Measurements from ENCODE around the gene FUT2.

FUT2 gene

GRCh38 chr19:48745208-48745995 is 49.6 kb downstream of the FUT2 start:
- H2BK5ac ChIP-seq (ENCODE audit: low read depth, low read length, poor library complexity, severe bottlenecking): no peak overlapping the region
- no peaks in the 10 kb centered on the region for H3K36me3 ChIP-seq (ENCODE audit: control insufficient read depth in 1 of 2, insufficient read depth in 2 of 2, low read depth in 1 of 2, low read length in 2 of 2)
- H2AFZ ChIP-seq (ENCODE audit: low read depth, low read length): no peak overlapping the region
- no peak overlapping the region for H4K91ac ChIP-seq (ENCODE audit: low read length)
- no peak overlapping the region for H3K23ac ChIP-seq (ENCODE audit: low read length in 2 of 2)
- no peak overlapping the region for H3K9ac ChIP-seq (ENCODE audit: low read length)
- no peak overlapping the region for H3K4ac ChIP-seq (ENCODE audit: low read depth in 1 of 2, low read length in 2 of 2)
- H3K18ac ChIP-seq (ENCODE audit: low read depth in 1 of 2, low read length in 2 of 2): no peak overlapping the region
- no peak overlapping the region for H2BK12ac ChIP-seq (ENCODE audit: low read length in 2 of 2)
- no peaks in the 10 kb centered on the region for H3K79me1 ChIP-seq (replicated peaks; ENCODE audit: low read length, poor library complexity, severe bottlenecking)
- WGBS: 73% methylated on average over 32 of the region's 33 CpGs
- no peak overlapping the region for H3K27ac ChIP-seq (ENCODE audit: low read length, poor library complexity, severe bottlenecking)
- H3K4me2 ChIP-seq (ENCODE audit: low read length, poor library complexity, severe bottlenecking): no peak overlapping the region
- H3K4me3 ChIP-seq (ENCODE audit: insufficient read depth in 1 of 2, low read depth in 1 of 2, low read length in 2 of 2): no peak overlapping the region
- peak; percentile 67 for DNase-seq
- no peaks in the 10 kb centered on the region for H3K9me3 ChIP-seq (ENCODE audit: control insufficient read depth, low read length)
- no peak overlapping the region for H4K8ac ChIP-seq (ENCODE audit: low read length)
- H3K27me3 ChIP-seq (ENCODE audit: control insufficient read depth in 1 of 2, insufficient read depth in 1 of 2, low read length in 2 of 2): peaks cover 4 to 39% of the 10 kb centered on the region in 2 experiments
- no peak overlapping the region for H2BK15ac ChIP-seq (ENCODE audit: low read depth, poor library complexity, severe bottlenecking)
- H3K4me1 ChIP-seq (ENCODE audit: control insufficient read depth, insufficient read depth, low read depth, low read length): peaks cover 9% of the 10 kb centered on the region
- H2AK5ac ChIP-seq (ENCODE audit: low read length, severe bottlenecking): no peak overlapping the region
- no peak overlapping the region for H2BK120ac ChIP-seq (ENCODE audit: low read depth, low read length)
- H3K14ac ChIP-seq (ENCODE audit: low read length in 2 of 2): no peak overlapping the region

GRCh38 chr19:48746110-48746509 is 50.3 kb downstream of the FUT2 start:
- 94% methylated on average over 8 of the region's 8 CpGs for WGBS
- H2BK5ac ChIP-seq (ENCODE audit: low read depth, low read length, poor library complexity, severe bottlenecking): no peak overlapping the region

GRCh38 chr19:48746738-48747575 is 51.2 kb downstream of the FUT2 start, which contains the start of gene IZUMO1:
Gene IZUMO1 (minus strand): TSS chr19:48746909. CDS start chr19:48745859, 1,050 bp downstream.
- no peak within 1 kb of the TSS for H2BK120ac ChIP-seq (ENCODE audit: low read depth, low read length)
- WGBS: 12% methylated on average over 31 of the region's 31 CpGs
- no peaks in the 10 kb centered on the region for H3K79me1 ChIP-seq (replicated peaks; ENCODE audit: low read length, poor library complexity, severe bottlenecking)

More at GRCh38 chr19:48746110-48746509, 50.3 kb downstream of the FUT2 start:
- Histone ChIP-seq H3K36me3 (ENCODE audit: control insufficient read depth in 1 of 2, insufficient read depth in 2 of 2, low read depth in 1 of 2, low read length in 2 of 2) (no peaks in the 10 kb centered on the region), H4K91ac (ENCODE audit: low read length) (no peak overlapping the region), H4K8ac (ENCODE audit: low read length) (no peak overlapping the region), H3K4me2 (ENCODE audit: low read length, poor library complexity, severe bottlenecking) (no peak overlapping the region), H2BK15ac (ENCODE audit: low read depth, poor library complexity, severe bottlenecking) (no peak overlapping the region), H3K27ac (ENCODE audit: low read length, poor library complexity, severe bottlenecking) (no peak overlapping the region), H2BK12ac (ENCODE audit: low read length in 2 of 2) (no peak overlapping the region), H3K4me3 (ENCODE audit: insufficient read depth in 1 of 2, low read depth in 1 of 2, low read length in 2 of 2) (no peak overlapping the region), H3K23ac (ENCODE audit: low read length in 2 of 2) (no peak overlapping the region), H3K14ac (ENCODE audit: low read length in 2 of 2) (no peak overlapping the region), H3K18ac (ENCODE audit: low read depth in 1 of 2, low read length in 2 of 2) (no peak overlapping the region), H2AK5ac (ENCODE audit: low read length, severe bottlenecking) (no peak overlapping the region), H3K9me3 (ENCODE audit: control insufficient read depth, low read length) (no peaks in the 10 kb centered on the region), H2BK120ac (ENCODE audit: low read depth, low read length) (no peak overlapping the region), H3K79me1 (replicated peaks; ENCODE audit: low read length, poor library complexity, severe bottlenecking) (no peaks in the 10 kb centered on the region), H2AFZ (ENCODE audit: low read depth, low read length) (no peak overlapping the region), H3K27me3 (ENCODE audit: control insufficient read depth in 1 of 2, insufficient read depth in 1 of 2, low read length in 2 of 2) (peaks cover 4 to 41% of the 10 kb centered on the region in 2 experiments), H3K4me1 (ENCODE audit: control insufficient read depth, insufficient read depth, low read depth, low read length) (peaks cover 9% of the 10 kb centered on the region), H3K9ac (ENCODE audit: low read length) (no peak overlapping the region), H3K4ac (ENCODE audit: low read depth in 1 of 2, low read length in 2 of 2) (peak overlapping the region in 1 of 2 experiments; percentile 35)
- DNase-seq: no peak

More at GRCh38 chr19:48746738-48747575, 51.2 kb downstream of the FUT2 start, which contains the start of gene IZUMO1:
- H3K9me3 ChIP-seq (ENCODE audit: control insufficient read depth, low read length): no peaks in the 10 kb centered on the region
- H4K91ac ChIP-seq (ENCODE audit: low read length): no peak within 1 kb of the TSS
- H3K4me2 ChIP-seq (ENCODE audit: low read length, poor library complexity, severe bottlenecking): peak within 1 kb of the TSS; percentile 64
- H2BK12ac ChIP-seq (ENCODE audit: low read length in 2 of 2): peak within 1 kb of the TSS in 1 of 2 experiments; percentile 22
- peak within 1 kb of the TSS; percentile 33 for H3K27ac ChIP-seq (ENCODE audit: low read length, poor library complexity, severe bottlenecking)
- peak within 1 kb of the TSS; percentile 89 for H4K8ac ChIP-seq (ENCODE audit: low read length)
- peak within 1 kb of the TSS; percentile 59 for H2AK5ac ChIP-seq (ENCODE audit: low read length, severe bottlenecking)
- peak within 1 kb of the TSS; percentile 79 for H3K9ac ChIP-seq (ENCODE audit: low read length)
- H3K4me3 ChIP-seq (ENCODE audit: insufficient read depth in 1 of 2, low read depth in 1 of 2, low read length in 2 of 2): peak within 1 kb of the TSS; percentile 56 to 78
- DNase-seq: peak; percentile 97
- H2BK5ac ChIP-seq (ENCODE audit: low read depth, low read length, poor library complexity, severe bottlenecking): peak within 1 kb of the TSS; percentile 61
- no peaks in the 10 kb centered on the region for H3K36me3 ChIP-seq (ENCODE audit: control insufficient read depth in 1 of 2, insufficient read depth in 2 of 2, low read depth in 1 of 2, low read length in 2 of 2)
- no peak within 1 kb of the TSS for H3K14ac ChIP-seq (ENCODE audit: low read length in 2 of 2)
- peaks cover 9% of the 10 kb centered on the region for H3K4me1 ChIP-seq (ENCODE audit: control insufficient read depth, insufficient read depth, low read depth, low read length)
- no peak within 1 kb of the TSS for H3K18ac ChIP-seq (ENCODE audit: low read depth in 1 of 2, low read length in 2 of 2)
- H3K4ac ChIP-seq (ENCODE audit: low read depth in 1 of 2, low read length in 2 of 2): peak within 1 kb of the TSS in 1 of 2 experiments; percentile 35
- no peak within 1 kb of the TSS for H2BK15ac ChIP-seq (ENCODE audit: low read depth, poor library complexity, severe bottlenecking)
- no peak within 1 kb of the TSS for H3K23ac ChIP-seq (ENCODE audit: low read length in 2 of 2)
- peaks cover 6 to 45% of the 10 kb centered on the region in 2 experiments for H3K27me3 ChIP-seq (ENCODE audit: control insufficient read depth in 1 of 2, insufficient read depth in 1 of 2, low read length in 2 of 2)
- peak within 1 kb of the TSS; percentile 88 for H2AFZ ChIP-seq (ENCODE audit: low read depth, low read length)
